Kidney epithelial cell (primary cell): ENCODE data around the gene MYCBP2. TPM values are rescaled to one million over a fixed set of nuclear protein-coding genes. Genes with fewer than 3 reads are reported as not detected.
A peak's percentile ranks its signal among the peaks of the same experiment; 100 is the strongest.

Experiments
- DNase-seq: peaks from one replicate; pipeline ENCODE4 v3.0.0-alpha.2; 2010; ENCODE audit warnings: low read depth
- H3K27me3 ChIP-seq: 2 replicates; pipeline ENCODE4 v1.6.0; 2011; ENCODE audit warnings: low read length; ENCODE audit not compliant: control insufficient read depth, insufficient read depth
- H3K36me3 ChIP-seq: 2 replicates; pipeline ENCODE4 v1.5.1; 2011; ENCODE audit warnings: low read length; ENCODE audit not compliant: control insufficient read depth, insufficient read depth
- H3K4me3 ChIP-seq: 2 replicates; pipeline ENCODE4 v1.5.1; 2011; ENCODE audit warnings: low read depth, mild to moderate bottlenecking, control low read depth, low read length
- CTCF ChIP-seq: IDR thresholded peaks from 2 replicates; pipeline ENCODE4 v1.5.1; 2011; ENCODE audit warnings: mild to moderate bottlenecking, moderate library complexity, low read length, control low read depth, inconsistent platforms; ENCODE audit not compliant: insufficient read depth, poor library complexity, severe bottlenecking
- total RNA-seq: library from RNA; depleted of rRNA; stranded (reverse); fragments of >200 nt; gene quantifications from 2 replicates; pipeline ENCODE4 v1.2.3, GENCODE V29; 2015

MYCBP2 gene
- total RNA-seq, 1 donor from 2014 or later: 46.3 TPM

- no peak for TF ChIP-seq CTCF
- H3K27me3 ChIP-seq: no peaks in the 10 kb centered on the region
- no peaks in the 10 kb centered on the region for H3K36me3 ChIP-seq
- no peak for DNase-seq
- no peak overlapping the region for H3K4me3 ChIP-seq
Observed at GRCh38 chr13:77139306-77139705, 187.6 kb downstream of the MYCBP2 start.

GRCh38 chr13:77138813-77139212, 188.1 kb downstream of the MYCBP2 start:
- no peak for DNase-seq
- Histone ChIP-seq H3K36me3 (no peaks in the 10 kb centered on the region), H3K4me3 (no peak overlapping the region), H3K27me3 (no peaks in the 10 kb centered on the region)
- no peak for TF ChIP-seq CTCF

- Histone ChIP-seq H3K36me3 (no peaks in the 10 kb centered on the region), H3K27me3 (no peaks in the 10 kb centered on the region), H3K4me3 (no peak overlapping the region)
- DNase-seq: peak; percentile 23
- no peak for TF ChIP-seq CTCF
Observed at GRCh38 chr13:77136902-77137420, 189.9 kb downstream of the MYCBP2 start.

- DNase-seq: no peak
- no peak for TF ChIP-seq CTCF
- Histone ChIP-seq H3K4me3 (no peak overlapping the region), H3K36me3 (no peaks in the 10 kb centered on the region), H3K27me3 (no peaks in the 10 kb centered on the region)
Observed at GRCh38 chr13:77124423-77124822, 202.5 kb downstream of the MYCBP2 start.

GRCh38 chr13:77118134-77118533, 208.8 kb downstream of the MYCBP2 start:
- no peak for TF ChIP-seq CTCF
- Histone ChIP-seq H3K4me3 (no peak overlapping the region), H3K27me3 (no peaks in the 10 kb centered on the region), H3K36me3 (no peaks in the 10 kb centered on the region)
- no peak for DNase-seq

- Histone ChIP-seq H3K27me3 (no peaks in the 10 kb centered on the region), H3K36me3 (no peaks in the 10 kb centered on the region), H3K4me3 (no peak overlapping the region)
- TF ChIP-seq CTCF: no peak
- no peak for DNase-seq
Observed at GRCh38 chr13:77114271-77114670, 212.6 kb downstream of the MYCBP2 start.
